SK-N-SH (cell line): ENCODE data around the gene SNPH. TPM values are rescaled to one million over a fixed set of nuclear protein-coding genes. Genes with fewer than 3 reads are reported as not detected.

ENCODE experiments used
- CTCF ChIA-PET: fragments of 300-600, 350-600 bp; formaldehyde crosslinking; extraction: SDS; loops from one replicate; lab custom pipeline; 2021; lab: Yijun Ruan, JAX
- POLR2A ChIA-PET: fragments of 350-600 bp; sonication (Branson Sonifier 250); formaldehyde crosslinking; extraction: SDS; loops from one replicate; lab custom pipeline; 2020; ENCODE audit warnings: antibody characterized with exemption, inconsistent platforms; lab: Yijun Ruan, JAX
- DNase-seq: peaks from one replicate; pipeline ENCODE4 v3.0.0; 2012
- H2AFZ ChIP-seq: fragments of 200-600 bp; sonication (generic); 2 replicates; pipeline ENCODE4 v1.8.1; 2016; ENCODE audit warnings: antibody characterized with exemption, mild to moderate bottlenecking, low read depth
- H3F3A ChIP-seq: fragments of 200-600 bp; sonication (generic); replicated peaks from 2 replicates; pipeline ENCODE3; 2016; ENCODE audit warnings: antibody characterized with exemption, mild to moderate bottlenecking; ENCODE audit not compliant: insufficient read depth
- H3K27ac ChIP-seq, 2 experiments: fragments of 200-500 bp in 1 of 2; fragments of 200-600 bp in 1 of 2; sonication (Bioruptor generic) in 1 of 2; sonication (generic), shearing (Covaris generic) in 1 of 2; 2 replicates each; pipeline versions ENCODE4 v1.5.1 to v1.6.1; 2014 to 2016; ENCODE audit warnings: low read depth in 2 of 2, inconsistent platforms in 1 of 2, low read length in 1 of 2, mild to moderate bottlenecking in 1 of 2, mixed read lengths in 1 of 2
- H3K27me3 ChIP-seq: fragments of 200-600 bp; sonication (generic), shearing (Covaris generic); 2 replicates; pipeline ENCODE4 v1.6.1; 2016; ENCODE audit warnings: mixed run types; ENCODE audit not compliant: insufficient read depth
- H3K36me3 ChIP-seq, 2 experiments: fragments of 200-500 bp in 1 of 2; fragments of 200-600 bp in 1 of 2; sonication (Bioruptor generic) in 1 of 2; sonication (generic) in 1 of 2; replicated peaks in 1 of 2; 2 replicates each; pipeline versions ENCODE3 to v1.5.1; 2014 to 2016; ENCODE audit warnings: low read length in 1 of 2, mild to moderate bottlenecking in 1 of 2; ENCODE audit not compliant: insufficient read depth in 2 of 2, control insufficient read depth in 1 of 2
- H3K4me1 ChIP-seq, 2 experiments: fragments of 200-500 bp in 1 of 2; fragments of 200-600 bp in 1 of 2; sonication (Bioruptor generic) in 1 of 2; sonication (generic), shearing (Covaris generic) in 1 of 2; 2 replicates each; pipeline versions ENCODE4 v1.5.1 to v1.6.1; 2014 to 2016; ENCODE audit warnings: low read depth in 1 of 2, low read length in 1 of 2, mixed run types in 1 of 2; ENCODE audit not compliant: insufficient read depth in 2 of 2, control insufficient read depth in 1 of 2
- H3K4me2 ChIP-seq: fragments of 200-600 bp; sonication (generic), shearing (Covaris generic); 2 replicates; pipeline ENCODE4 v1.6.1; 2017; ENCODE audit warnings: mixed run types
- H3K4me3 ChIP-seq, 2 experiments: fragments of 200-500 bp in 1 of 2; fragments of 200-600 bp in 1 of 2; sonication (Bioruptor generic) in 1 of 2; sonication (generic), shearing (Covaris generic) in 1 of 2; 2 replicates each; pipeline versions ENCODE4 v1.5.1 to v1.8.1; 2014 to 2016; ENCODE audit warnings: low read depth in 2 of 2, inconsistent platforms in 1 of 2, low read length in 1 of 2, mild to moderate bottlenecking in 1 of 2, mixed read lengths in 1 of 2, moderate library complexity in 1 of 2
- H3K79me2 ChIP-seq: fragments of 200-600 bp; sonication (generic); 2 replicates; pipeline ENCODE4 v1.8.1; 2017; ENCODE audit warnings: mild to moderate bottlenecking; ENCODE audit not compliant: insufficient read depth
- H3K9ac ChIP-seq: fragments of 200-600 bp; sonication (generic); 2 replicates; pipeline ENCODE4 v1.6.1; 2017; ENCODE audit warnings: mixed run types
- H3K9me2 ChIP-seq: fragments of 200-600 bp; sonication (generic); 2 replicates; pipeline ENCODE4 v1.6.1; 2017; ENCODE audit warnings: mixed run types
- H3K9me3 ChIP-seq: fragments of 200-600 bp; sonication (generic); 2 replicates; pipeline ENCODE4 v1.6.1; 2017; ENCODE audit warnings: mixed run types, mild to moderate bottlenecking, moderate library complexity
- H4K20me1 ChIP-seq: fragments of 200-600 bp; sonication (generic); 2 replicates; pipeline ENCODE4 v1.6.1; 2017; ENCODE audit warnings: mild to moderate bottlenecking, mixed run types; ENCODE audit not compliant: insufficient read depth
- CHD2 ChIP-seq: fragments of 150-350 bp; IDR thresholded peaks from 2 replicates; pipeline ENCODE4 v1.6.1; 2018; ENCODE audit warnings: low read length; ENCODE audit not compliant: partially characterized antibody
- CTCF ChIP-seq: fragments of 200-600 bp; sonication (generic); IDR thresholded peaks from 2 replicates; pipeline ENCODE4 v1.6.1; 2017; ENCODE audit warnings: antibody characterized with exemption, mild to moderate bottlenecking, moderate library complexity
- ELF1 ChIP-seq: IDR thresholded peaks from 2 replicates; pipeline ENCODE4 v1.4.0; 2012
- EZH2phosphoT487 ChIP-seq: fragments of 200-600 bp; sonication (generic); IDR thresholded peaks from 2 replicates; pipeline ENCODE4 v1.6.1; 2017; ENCODE audit warnings: low read depth, mixed run types, mild to moderate bottlenecking, antibody characterized with exemption, moderate library complexity, borderline replicate concordance
- FOXM1 ChIP-seq: IDR thresholded peaks from 2 replicates; pipeline ENCODE4 v1.4.0; 2012; ENCODE audit warnings: low read depth, mild to moderate bottlenecking
- GATA2 ChIP-seq: sonication (generic); formaldehyde crosslinking; IDR thresholded peaks from 2 replicates; pipeline ENCODE4 v1.5.0; 2020; ENCODE audit warnings: mild to moderate bottlenecking, missing genetic modification reagents
- IRF3 ChIP-seq: fragments of 150-350 bp; IDR thresholded peaks from 2 replicates; pipeline ENCODE4 v1.6.1; 2016; ENCODE audit warnings: mild to moderate bottlenecking, low read depth, low read length
- MEF2A ChIP-seq: IDR thresholded peaks from 2 replicates; pipeline ENCODE4 v1.4.0; 2012; ENCODE audit warnings: low read depth, borderline replicate concordance
- MXI1 ChIP-seq: IDR thresholded peaks from 2 replicates; pipeline ENCODE4 v1.6.1; 2012; ENCODE audit warnings: mild to moderate bottlenecking, low read depth, low read length, improper control_type of control experiment
- POLR2AphosphoS5 ChIP-seq: IDR thresholded peaks from 2 replicates; pipeline ENCODE4 v1.6.1; 2012; ENCODE audit warnings: low read depth, low read length
- RAD21 ChIP-seq: IDR thresholded peaks from 2 replicates; pipeline ENCODE4 v1.6.1; 2012; ENCODE audit warnings: mild to moderate bottlenecking, low read length
- REST ChIP-seq: IDR thresholded peaks from 2 replicates; pipeline ENCODE4 v1.6.1; 2012; ENCODE audit warnings: mild to moderate bottlenecking, low read depth, low read length, moderate library complexity
- RXRA ChIP-seq: IDR thresholded peaks from 2 replicates; pipeline ENCODE4 v1.4.0; 2012; ENCODE audit warnings: low read depth, mild to moderate bottlenecking, borderline replicate concordance
- SIN3A ChIP-seq: IDR thresholded peaks from 2 replicates; pipeline ENCODE4 v1.6.1; 2012; ENCODE audit warnings: low read depth, mild to moderate bottlenecking, low read length, moderate library complexity, borderline replicate concordance
- SMC3 ChIP-seq: IDR thresholded peaks from 2 replicates; pipeline ENCODE4 v1.6.1; 2012; ENCODE audit warnings: low read depth, low read length, improper control_type of control experiment
- TAF1 ChIP-seq: IDR thresholded peaks from 2 replicates; pipeline ENCODE4 v1.6.1; 2012; ENCODE audit warnings: low read depth, mild to moderate bottlenecking, low read length, moderate library complexity, borderline replicate concordance
- TCF12 ChIP-seq: IDR thresholded peaks from 2 replicates; pipeline ENCODE4 v1.4.0; 2012
- TEAD4 ChIP-seq: IDR thresholded peaks from 2 replicates; pipeline ENCODE4 v1.4.0; 2012; ENCODE audit warnings: mild to moderate bottlenecking, borderline replicate concordance; ENCODE audit not compliant: insufficient read depth
- USF2 ChIP-seq: fragments of 150-350 bp; IDR thresholded peaks from 2 replicates; pipeline ENCODE4 v1.6.1; 2017; ENCODE audit warnings: antibody characterized with exemption, low read length, low read depth, borderline replicate concordance
- YY1 ChIP-seq: IDR thresholded peaks from 2 replicates; pipeline ENCODE4 v1.4.0; 2012; ENCODE audit warnings: low read depth, mild to moderate bottlenecking
- WGBS: methylation state at CpG from one replicate; pipeline ENCODE4 v1.1.6; 2017; ENCODE audit warnings: low lambda C conversion rate; 5-methylcytosine and 5-hydroxymethylcytosine counted together
- polyA plus RNA-seq, 3 experiments: library from polyadenylated mRNA; depleted of rRNA; stranded (reverse); fragments of >200 nt; gene quantifications; 2 replicates each; pipeline ENCODE4 v1.2.3, GENCODE V29; 2012
- TF ChIP-seq, protein P1 (sequence below): IDR thresholded peaks from 2 replicates; pipeline ENCODE4 v1.4.0; 2012; ENCODE audit warnings: low read depth

The SNPH gene, protein sequence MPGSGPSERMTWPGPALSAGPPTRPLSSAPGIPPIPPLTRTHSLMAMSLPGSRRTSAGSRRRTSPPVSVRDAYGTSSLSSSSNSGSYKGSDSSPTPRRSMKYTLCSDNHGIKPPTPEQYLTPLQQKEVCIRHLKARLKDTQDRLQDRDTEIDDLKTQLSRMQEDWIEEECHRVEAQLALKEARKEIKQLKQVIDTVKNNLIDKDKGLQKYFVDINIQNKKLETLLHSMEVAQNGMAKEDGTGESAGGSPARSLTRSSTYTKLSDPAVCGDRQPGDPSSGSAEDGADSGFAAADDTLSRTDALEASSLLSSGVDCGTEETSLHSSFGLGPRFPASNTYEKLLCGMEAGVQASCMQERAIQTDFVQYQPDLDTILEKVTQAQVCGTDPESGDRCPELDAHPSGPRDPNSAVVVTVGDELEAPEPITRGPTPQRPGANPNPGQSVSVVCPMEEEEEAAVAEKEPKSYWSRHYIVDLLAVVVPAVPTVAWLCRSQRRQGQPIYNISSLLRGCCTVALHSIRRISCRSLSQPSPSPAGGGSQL
- 2.2 and 2.5 TPM in 2 replicates for polyA plus RNA-seq (2012; rRNA removed)
- polyA plus RNA-seq (2012; cell fraction: cytosol; rRNA removed), result 1.0 and 1.4 TPM in 2 replicates
- polyA plus RNA-seq (2012; cell fraction: nucleus; rRNA removed), result 14.5 and 15.5 TPM in 2 replicates

- Histone ChIP-seq H3K79me2 (no peaks in the 10 kb centered on the region; the same call in 1 of the 2 replicates), H3K27me3 (no peaks in the 10 kb centered on the region), H4K20me1 (no peaks in the 10 kb centered on the region), H3K9me2 (no peaks in the 10 kb centered on the region), H3K4me2 (peak within 1 kb of the TSS; percentile 95), H3K4me3 (peak within 1 kb of the TSS; percentile 81 to 84), H3K27ac (peak within 1 kb of the TSS; percentile 47 to 62; a peak in 2 of 4 replicates), H3K9me3 (0 out of 2 replicates have a peak, but pooled peaks cover 5% of the 10 kb centered on the region), H3K36me3 (peaks cover 0 to 4% of the 10 kb centered on the region in 2 experiments), H3K9ac (peak within 1 kb of the TSS; percentile 57), H2AFZ (peak within 1 kb of the TSS; percentile 85), H3K4me1 (peaks cover 4 to 15% of the 10 kb centered on the region in 2 experiments; a peak in 2 of 4 replicates), H3F3A (peaks cover 3% of the 10 kb centered on the region)
- 2% methylated on average over 18 of the region's 61 CpGs for WGBS
- ChIA-PET CTCF (interaction anchor here (0.6 to 1.8 kb wide), 11 partner anchors 8 to 511 kb away, joined by 3 to 7 read pairs (median 3); no protein-coding TSS in a partner anchor), POLR2A (no interaction called here)
- DNase-seq, result peak; percentile 85
- TF ChIP-seq SIN3A (peak; percentile 48; the same call in 1 of the 2 replicates), YY1 (no peak), MEF2A (no peak), MXI1 (no peak), CTCF (0 out of 2 replicates have a peak, but pooled peaks have one; percentile 7), GATA2 (no peak), EZH2phosphoT487 (no peak), POLR2AphosphoS5 (peak; percentile 50; the same call in 1 of the 2 replicates), USF2 (no peak), TEAD4 (no peak), RXRA (no peak), REST (no peak), IRF3 (no peak), SMC3 (no peak), TAF1 (no peak), TCF12 (no peak), RAD21 (0 out of 2 replicates have a peak, but pooled peaks have one; percentile 13), FOXM1 (no peak), CHD2 (peak; percentile 14), ELF1 (no peak)
- TF ChIP-seq, protein P1, sequence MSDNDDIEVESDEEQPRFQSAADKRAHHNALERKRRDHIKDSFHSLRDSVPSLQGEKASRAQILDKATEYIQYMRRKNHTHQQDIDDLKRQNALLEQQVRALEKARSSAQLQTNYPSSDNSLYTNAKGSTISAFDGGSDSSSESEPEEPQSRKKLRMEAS, result peak; percentile 7; the same call in 1 of the 2 replicates
Observed at GRCh38 chr20:1266167-1266973, at the start of gene SNPH. Gene SNPH (plus strand): TSS chr20:1266294. CDS start chr20:1296240, 29,946 bp downstream.
